ENCODE data around the gene PPIC.
A peak's percentile ranks its signal among the peaks of the same experiment; 100 is the strongest.
"Not testable (repeated sequence)": the region's sequence is repeated elsewhere in the genome, so short reads cannot be mapped to it uniquely, and the experiment has no call there.

The PPIC gene

GRCh38 chr5:123007182-123007581 is 29.3 kb downstream of the PPIC start:
- DNase-seq = no peak

GRCh38 chr5:123001808-123002207 is 34.7 kb downstream of the PPIC start:
- DNase-seq = no peak

GRCh38 chr5:123000731-123001130 is 35.8 kb downstream of the PPIC start:
- no peak for DNase-seq

GRCh38 chr5:122999947-123000563 is 36.5 kb downstream of the PPIC start:
- peak; percentile 16 to 23 for DNase-seq

- DNase-seq = no peak
Observed at GRCh38 chr5:122997294-122997693, 39.2 kb downstream of the PPIC start.

GRCh38 chr5:122996091-122996490 is 40.4 kb downstream of the PPIC start:
- no peak for DNase-seq

- DNase-seq = no peak
Observed at GRCh38 chr5:122985954-122986721, 50.4 kb downstream of the PPIC start.

- DNase-seq = no peak
Observed at GRCh38 chr5:122985006-122985700, 51.4 kb downstream of the PPIC start.

GRCh38 chr5:122984425-122984824 is 52.1 kb downstream of the PPIC start:
- no peak for DNase-seq

- no peak for DNase-seq
Observed at GRCh38 chr5:122982376-122982775, 54.1 kb downstream of the PPIC start.

GRCh38 chr5:122981846-122982245 is 54.7 kb downstream of the PPIC start:
- no peak for DNase-seq

- DNase-seq = no peak
Observed at GRCh38 chr5:122978644-122979297, 57.8 kb downstream of the PPIC start.

GRCh38 chr5:122978068-122978467 is 58.5 kb downstream of the PPIC start:
- DNase-seq = no peak

GRCh38 chr5:122977319-122977718 is 59.2 kb downstream of the PPIC start:
- DNase-seq = no peak

GRCh38 chr5:122974251-122974650 is 62.3 kb downstream of the PPIC start:
- not testable (repeated sequence) for DNase-seq

GRCh38 chr5:122973759-122974158 is 62.8 kb downstream of the PPIC start:
- DNase-seq = not testable (repeated sequence)

Data from CD4-positive, alpha-beta T cell treated with Interferon alpha-2 for 1 hour (primary cell).